H1 (cell line): ENCODE data around the gene LHFPL6. TPM values are rescaled to one million over a fixed set of nuclear protein-coding genes. Genes with fewer than 3 reads are reported as not detected.

Experiments used
- CTCF ChIA-PET: fragments of 300-600 bp; sonication (Branson Sonifier 250); formaldehyde crosslinking; loops from one replicate; lab custom pipeline; 2021; ENCODE audit not compliant: partially characterized antibody; lab: Charles Lee
- POLR2A ChIA-PET: fragments of 300-600 bp; sonication (Branson Sonifier 250); formaldehyde crosslinking; loops from one replicate; lab custom pipeline; 2021; ENCODE audit warnings: inconsistent platforms; ENCODE audit not compliant: partially characterized antibody; lab: Charles Lee
- DNase-seq, 2 experiments: peaks; one replicate each; pipeline versions ENCODE4 v3.0.0 to v3.0.0-alpha.2; 2010 to 2022; ENCODE audit warnings: low spot score in 2 of 2, low read depth in 1 of 2, mixed read lengths in 1 of 2
- FAIRE-seq: peaks from 2 replicates; lab custom pipeline; 2011; peaks lifted over from hg19 to GRCh38; lab: Jason Lieb, UNC
- H2AFZ ChIP-seq: 2 replicates; pipeline ENCODE4 v1.8.1; 2012; ENCODE audit warnings: low read length, inconsistent platforms
- H2AK5ac ChIP-seq: 2 replicates; pipeline ENCODE4 v1.6.1; 2013; ENCODE audit warnings: low read depth, low read length
- H2BK120ac ChIP-seq: replicated peaks from 2 replicates; pipeline ENCODE3; 2013; ENCODE audit warnings: low read depth, low read length, inconsistent platforms
- H2BK12ac ChIP-seq: 2 replicates; pipeline ENCODE4 v1.6.1; 2013; ENCODE audit warnings: low read depth, low read length
- H2BK15ac ChIP-seq: 2 replicates; pipeline ENCODE4 v1.6.1; 2013; ENCODE audit warnings: low read length
- H2BK20ac ChIP-seq: 2 replicates; pipeline ENCODE4 v1.6.1; 2013; ENCODE audit warnings: low read length
- H2BK5ac ChIP-seq: 2 replicates; pipeline ENCODE4 v1.6.1; 2013; ENCODE audit warnings: low read depth, low read length
- H3K14ac ChIP-seq: 2 replicates; pipeline ENCODE4 v1.6.1; 2013; ENCODE audit warnings: inconsistent platforms; ENCODE audit not compliant: insufficient read length
- H3K18ac ChIP-seq: 2 replicates; pipeline ENCODE4 v1.6.1; 2013; ENCODE audit warnings: low read length; ENCODE audit errors: extremely low read depth
- H3K23ac ChIP-seq: 2 replicates; pipeline ENCODE4 v1.6.1; 2013; ENCODE audit warnings: inconsistent platforms; ENCODE audit not compliant: insufficient read length
- H3K23me2 ChIP-seq: 2 replicates; pipeline ENCODE4 v1.6.1; 2013; ENCODE audit warnings: low read depth, low read length
- H3K27ac ChIP-seq: 2 replicates; pipeline ENCODE4 v1.6.1; 2011; ENCODE audit warnings: low read depth, low read length, inconsistent platforms
- H3K27me3 ChIP-seq, 4 experiments: replicated peaks in 1 of 4; 1 replicate in 1 of 4; 2 replicates in 3 of 4; pipeline versions ENCODE4 v1.6.1 to v1.8.1; 2011 to 2013; ENCODE audit warnings: low read length in 3 of 4, mild to moderate bottlenecking in 3 of 4, inconsistent platforms in 2 of 4, mixed read lengths in 2 of 4, moderate library complexity in 1 of 4; ENCODE audit not compliant: control insufficient read depth in 3 of 4, insufficient read depth in 3 of 4; ENCODE audit errors: extremely low read depth in 1 of 4
- H3K36me3 ChIP-seq, 4 experiments: 2 replicates each; pipeline versions ENCODE4 v1.6.1 to v1.8.1; 2011 to 2013; ENCODE audit warnings: mild to moderate bottlenecking in 4 of 4, low read length in 3 of 4, moderate library complexity in 2 of 4, control low read depth in 1 of 4, inconsistent platforms in 1 of 4; ENCODE audit not compliant: insufficient read depth in 4 of 4, control insufficient read depth in 2 of 4
- H3K4ac ChIP-seq: replicated peaks from 2 replicates; pipeline ENCODE3; 2013; ENCODE audit warnings: low read length, low read depth, mixed read lengths, inconsistent platforms; ENCODE audit not compliant: insufficient read length
- H3K4me1 ChIP-seq, 4 experiments: replicated peaks in 1 of 4; 1 replicate in 1 of 4; 2 replicates in 3 of 4; pipeline versions ENCODE4 v1.6.1 to v1.8.1; 2011 to 2013; ENCODE audit warnings: low read length in 3 of 4, inconsistent platforms in 2 of 4, mixed read lengths in 1 of 4; ENCODE audit not compliant: insufficient read depth in 4 of 4, control insufficient read depth in 3 of 4
- H3K4me2 ChIP-seq, 2 experiments: 2 replicates each; pipeline versions ENCODE4 v1.6.1 to v1.8.1; 2011 to 2013; ENCODE audit warnings: low read depth in 2 of 2, low read length in 2 of 2, control low read depth in 1 of 2, inconsistent platforms in 1 of 2, mild to moderate bottlenecking in 1 of 2; ENCODE audit not compliant: insufficient read depth in 1 of 2
- H3K4me3 ChIP-seq, 4 experiments: fragments of 200-600, 300-600 bp in 1 of 4; sonication (generic), shearing (Covaris generic), sonication (Bioruptor Twin) in 1 of 4; 2 replicates each; pipeline versions ENCODE4 v1.5.1 to v1.8.1; 2011 to 2016; ENCODE audit warnings: low read length in 4 of 4, low read depth in 3 of 4, control low read depth in 2 of 4, inconsistent platforms in 2 of 4, mild to moderate bottlenecking in 2 of 4, mixed read lengths in 1 of 4, moderate library complexity in 1 of 4; ENCODE audit not compliant: insufficient read depth in 2 of 4; ENCODE audit errors: extremely low read depth in 1 of 4
- H3K56ac ChIP-seq: replicated peaks from 2 replicates; pipeline ENCODE3; 2013; ENCODE audit warnings: low read depth, mild to moderate bottlenecking, mixed read lengths, low read length, inconsistent platforms; ENCODE audit not compliant: insufficient read length
- H3K79me1 ChIP-seq: 2 replicates; pipeline ENCODE4 v1.6.1; 2013; ENCODE audit warnings: low read depth, low read length, control low read depth
- H3K79me2 ChIP-seq, 2 experiments: 2 replicates each; pipeline versions ENCODE4 v1.6.1 to v1.8.1; 2012 to 2013; ENCODE audit warnings: low read length in 2 of 2, mild to moderate bottlenecking in 2 of 2, inconsistent platforms in 1 of 2; ENCODE audit not compliant: insufficient read depth in 2 of 2, control insufficient read depth in 1 of 2
- H3K9ac ChIP-seq, 4 experiments: replicated peaks in 1 of 4; 1 replicate in 1 of 4; 2 replicates in 3 of 4; pipeline versions ENCODE4 v1.6.1 to v1.8.1; 2011 to 2013; ENCODE audit warnings: low read depth in 3 of 4, low read length in 3 of 4, control low read depth in 2 of 4, mild to moderate bottlenecking in 2 of 4, moderate library complexity in 2 of 4, inconsistent platforms in 1 of 4; ENCODE audit errors: extremely low read depth in 1 of 4
- H3K9me3 ChIP-seq, 2 experiments: 2 replicates each; pipeline versions ENCODE4 v1.6.1 to v1.8.1; 2012 to 2013; ENCODE audit warnings: mild to moderate bottlenecking in 2 of 2, moderate library complexity in 2 of 2, control low read depth in 1 of 2, inconsistent platforms in 1 of 2, low read depth in 1 of 2, low read length in 1 of 2, mixed read lengths in 1 of 2; ENCODE audit not compliant: insufficient read depth in 2 of 2
- H4K20me1 ChIP-seq, 2 experiments: replicated peaks in 1 of 2; 2 replicates each; pipeline versions ENCODE3 to v1.8.1; 2011 to 2013; ENCODE audit warnings: inconsistent platforms in 2 of 2, low read length in 2 of 2, mild to moderate bottlenecking in 1 of 2; ENCODE audit not compliant: insufficient read depth in 2 of 2, control insufficient read depth in 1 of 2
- H4K5ac ChIP-seq: 2 replicates; pipeline ENCODE4 v1.6.1; 2013; ENCODE audit warnings: low read length, low read depth, mixed read lengths, inconsistent platforms; ENCODE audit not compliant: insufficient read length
- H4K8ac ChIP-seq: 2 replicates; pipeline ENCODE4 v1.8.0; 2013; ENCODE audit warnings: mild to moderate bottlenecking, moderate library complexity, low read length, inconsistent platforms; ENCODE audit not compliant: insufficient read depth; ENCODE audit errors: extremely low read depth
- H4K91ac ChIP-seq: replicated peaks from 2 replicates; pipeline ENCODE3; 2013; ENCODE audit warnings: low read length, mixed read lengths, inconsistent platforms; ENCODE audit not compliant: insufficient read length
- CHD2 ChIP-seq: IDR thresholded peaks from 2 replicates; pipeline ENCODE4 v1.6.1; 2012; ENCODE audit warnings: low read length, improper control_type of control experiment
- WGBS, 2 experiments: shearing (Covaris generic) in 1 of 2; methylation state at CpG; one replicate each; pipeline versions ENCODE4 v1.1.6 to v1.1.7; 2013 to 2015; ENCODE audit warnings: low lambda C conversion rate in 2 of 2, mixed read lengths in 2 of 2, inconsistent platforms in 1 of 2, low coverage in 1 of 2, missing lambda C conversion rate in 1 of 2; ENCODE audit not compliant: insufficient replicate concordance in 2 of 2, insufficient coverage in 1 of 2, insufficient read length in 1 of 2; ENCODE audit errors: extremely low coverage in 1 of 2, missing lambda C conversion rate in 1 of 2; 5-methylcytosine and 5-hydroxymethylcytosine counted together
- polyA plus RNA-seq, 7 experiments: library from polyadenylated mRNA; depleted of rRNA in 3 of 7; stranded (reverse) in 5 of 7; unstranded in 2 of 7; fragments of >200 nt in 5 of 7; fragments of 200-250 nt in 2 of 7; gene quantifications; 1 replicate in 5 of 7; 2 replicates in 1 of 7; 4 replicates in 1 of 7; pipeline versions ENCODE4 v1.2.1 to v1.2.3, GENCODE V29; 2011 to 2013; ENCODE audit warnings: missing spikeins in 2 of 7, mixed read lengths in 2 of 7
- total RNA-seq: library from RNA; stranded (reverse); fragmentation: NEBNext Ultra II Directional; extraction: Animal tissue kit (Norgen Biotek cat#: 25700); gene quantifications from 2 replicates; pipeline ENCODE4 v1.2.1, GENCODE V29; 2021

Gene LHFPL6
- total and polyA plus RNA-seq, 2 of the 8 experiments (the other 6 are each of a cell fraction or from before 2014, with no cell fraction given): 7.6 to 17.0 TPM

- no peak overlapping the region for H2AK5ac ChIP-seq
- H3K9ac ChIP-seq: no peak overlapping the region
- H2BK20ac ChIP-seq: no peak overlapping the region
- no peaks in the 10 kb centered on the region for H3K9me3 ChIP-seq
- no peak overlapping the region for H3K4ac ChIP-seq
- H4K20me1 ChIP-seq: peaks cover 2 to 26% of the 10 kb centered on the region in 2 experiments
- no peak overlapping the region for H3K56ac ChIP-seq
- no peak overlapping the region for H3K27ac ChIP-seq
- H3K79me2 ChIP-seq: no peaks in the 10 kb centered on the region
- no peak overlapping the region for H3K23ac ChIP-seq
- no peak overlapping the region for H2AFZ ChIP-seq
- H4K8ac ChIP-seq: no peak overlapping the region
- H3K18ac ChIP-seq: no peak overlapping the region
- ChIA-PET POLR2A (no interaction called here), CTCF (interaction anchor here (0.8 to 2.4 kb wide), 7 partner anchors 17 to 317 kb away, joined by 3 to 9 read pairs (median 4); no protein-coding TSS in a partner anchor)
- 66% methylated on average over 5 of the region's 5 CpGs; no CpG with 5 or more reads in 1 of the 2 experiments for WGBS, 2 experiments
- H3K79me1 ChIP-seq: no peaks in the 10 kb centered on the region
- H2BK5ac ChIP-seq: no peak overlapping the region
- no peak overlapping the region for H4K91ac ChIP-seq
- H3K14ac ChIP-seq: no peak overlapping the region
- H3K4me3 ChIP-seq: no peak overlapping the region
- H3K27me3 ChIP-seq: peaks cover 49 to 77% (median 68%) of the 10 kb centered on the region in 4 experiments
- DNase-seq (no peak), FAIRE-seq (no peak)
- no peak overlapping the region for H4K5ac ChIP-seq
- H3K4me2 ChIP-seq: no peak overlapping the region
- no peaks in the 10 kb centered on the region for H3K23me2 ChIP-seq
- H2BK12ac ChIP-seq: no peak overlapping the region
- no peak overlapping the region for H2BK120ac ChIP-seq
- no peak for TF ChIP-seq CHD2
- no peak overlapping the region for H2BK15ac ChIP-seq
- peaks cover 0 to 4% (median 3%) of the 10 kb centered on the region in 4 experiments; a peak in 5 of 7 replicates for H3K4me1 ChIP-seq
- H3K36me3 ChIP-seq: no peaks in the 10 kb centered on the region
Observed at GRCh38 chr13:39389013-39389412, 214.0 kb downstream of the LHFPL6 start.
